ENCODE results near the gene KDM8.

Gene KDM8

GRCh38 chr16:27175888-27176287, 27.4 kb upstream of the KDM8 start:
- in situ Hi-C loops (cut with HindIII; ENCODE audit: low pct_ligation_motif_present, low sequenced_read_pairs): no loop called here
- no peak for TF ChIP-seq CTCF (IDR thresholded peaks at IDR 0.05; ENCODE audit: low read depth, low read length, missing control alignments)
- Histone ChIP-seq H3K27ac (no peak overlapping the region), H3K27me3 (replicated peaks) (no peaks in the 10 kb centered on the region), H3K4me3 (ENCODE audit: low read depth, low read length) (no peak overlapping the region), H3K36me3 (replicated peaks) (no peaks in the 10 kb centered on the region)
- DNase-seq: no peak

DNA sequence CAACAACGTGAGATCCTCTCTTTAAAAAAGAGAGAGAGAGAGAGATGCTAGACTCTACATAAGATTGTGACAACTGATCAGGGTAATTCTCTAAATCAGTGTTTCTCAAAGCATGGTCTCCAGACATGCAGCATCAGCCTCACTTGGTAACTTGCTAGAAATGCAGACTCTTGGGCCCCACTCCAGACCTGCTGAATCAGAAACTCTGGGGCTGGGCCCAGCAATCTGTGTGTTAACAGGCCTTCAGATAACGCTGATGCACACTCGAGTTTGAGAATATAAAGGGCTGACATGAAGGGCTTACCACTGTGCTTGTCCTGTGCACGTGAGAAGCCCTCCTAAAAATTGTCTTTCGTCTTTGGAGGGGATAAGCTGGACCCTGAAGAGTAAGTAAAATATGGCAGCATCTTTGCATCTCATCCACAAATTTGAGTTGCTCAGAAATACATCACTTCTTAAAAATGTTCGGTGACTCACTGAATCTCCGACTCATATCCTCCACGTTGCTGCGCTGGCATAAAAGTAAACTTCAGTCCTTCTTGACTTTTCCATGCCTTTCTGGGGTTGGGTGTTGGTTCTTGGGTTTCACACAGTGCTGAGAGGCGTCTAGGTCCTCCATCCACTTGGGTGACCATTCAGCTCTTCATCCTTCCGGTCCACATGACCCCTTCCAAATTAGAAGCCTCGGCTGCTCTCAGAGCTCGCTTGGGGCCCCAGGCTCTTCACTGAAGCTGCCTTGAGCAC, 26.1 kb upstream of the KDM8 start:
- no peak for TF ChIP-seq CTCF (IDR thresholded peaks at IDR 0.05; ENCODE audit: low read depth, low read length, missing control alignments)
- DNase-seq: peak; percentile 72
- peak overlapping the region; percentile 59 for H3K27ac ChIP-seq
- no peaks in the 10 kb centered on the region for H3K27me3 ChIP-seq (replicated peaks)
- no peak overlapping the region for H3K4me3 ChIP-seq (ENCODE audit: low read depth, low read length)
- in situ Hi-C loops (cut with HindIII; ENCODE audit: low pct_ligation_motif_present, low sequenced_read_pairs): no loop called here
- no peaks in the 10 kb centered on the region for H3K36me3 ChIP-seq (replicated peaks)

- in situ Hi-C loops (cut with HindIII; ENCODE audit: low pct_ligation_motif_present, low sequenced_read_pairs): no loop called here
Measured at GRCh38 chr16:27179500-27180072, 23.7 kb upstream of the KDM8 start.

GRCh38 chr16:27181019-27181790, 22.1 kb upstream of the KDM8 start:
- Histone ChIP-seq H3K36me3 (replicated peaks) (no peaks in the 10 kb centered on the region), H3K27me3 (replicated peaks) (no peaks in the 10 kb centered on the region), H3K27ac (no peak overlapping the region), H3K4me3 (ENCODE audit: low read depth, low read length) (no peak overlapping the region)
- peak; percentile 30 for TF ChIP-seq CTCF (IDR thresholded peaks at IDR 0.05; ENCODE audit: low read depth, low read length, missing control alignments)
- no peak for DNase-seq
- in situ Hi-C loops (cut with HindIII; ENCODE audit: low pct_ligation_motif_present, low sequenced_read_pairs): no loop called here

More at GRCh38 chr16:27179500-27180072, 23.7 kb upstream of the KDM8 start:
- Histone ChIP-seq H3K4me3 (ENCODE audit: low read depth, low read length) (no peak overlapping the region), H3K27me3 (replicated peaks) (no peaks in the 10 kb centered on the region), H3K36me3 (replicated peaks) (no peaks in the 10 kb centered on the region), H3K27ac (no peak overlapping the region)
- TF ChIP-seq CTCF (IDR thresholded peaks at IDR 0.05; ENCODE audit: low read depth, low read length, missing control alignments): peak; percentile 97
- DNase-seq: peak; percentile 82

DNA sequence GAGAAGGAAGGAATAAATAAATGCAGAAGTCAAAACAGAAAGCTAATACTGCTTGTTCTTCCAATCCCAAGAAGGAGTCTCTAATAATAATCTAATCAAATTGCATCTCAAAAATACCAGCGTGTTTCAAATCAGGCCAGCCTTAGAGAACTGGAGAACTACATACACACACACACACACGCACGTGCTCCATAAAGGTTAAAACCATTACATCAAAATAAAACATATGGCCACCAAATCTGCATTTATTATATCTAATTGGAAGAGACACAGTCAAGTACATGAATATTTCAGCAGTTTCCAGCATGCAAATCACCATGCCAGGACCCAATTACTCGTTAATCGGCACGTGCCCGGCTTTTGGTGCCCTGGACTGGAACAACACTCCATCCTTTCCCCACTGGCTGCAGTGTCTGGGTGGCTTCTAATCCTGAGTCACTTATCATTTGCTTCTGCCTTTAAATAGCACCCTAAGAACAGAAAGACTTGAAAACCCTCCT, 20.4 kb upstream of the KDM8 start:
- Histone ChIP-seq H3K27me3 (replicated peaks) (no peaks in the 10 kb centered on the region), H3K4me3 (ENCODE audit: low read depth, low read length) (no peak overlapping the region), H3K27ac (no peak overlapping the region), H3K36me3 (replicated peaks) (no peaks in the 10 kb centered on the region)
- DNase-seq: no peak
- no peak for TF ChIP-seq CTCF (IDR thresholded peaks at IDR 0.05; ENCODE audit: low read depth, low read length, missing control alignments)
- in situ Hi-C loops (cut with HindIII; ENCODE audit: low pct_ligation_motif_present, low sequenced_read_pairs): no loop called here
